GM12875 (cell line): ENCODE results near the gene TBXT.
"Not testable (repeated sequence)": the region's sequence is repeated elsewhere in the genome, so short reads cannot be mapped to it uniquely, and the experiment has no call there.

Experiments used
- H3K4me3 ChIP-seq: one replicate; pipeline ENCODE4 v1.5.1; 2011; ENCODE audit warnings: low read depth, low read length, control low read depth
- TF ChIP-seq, protein P1 (sequence below): IDR thresholded peaks from 2 replicates; pipeline ENCODE4 v1.5.1; 2011; ENCODE audit warnings: low read depth, mild to moderate bottlenecking, control low read depth, inconsistent platforms, low read length, moderate library complexity, borderline replicate concordance; ENCODE audit not compliant: insufficient read depth

TBXT gene

DNA sequence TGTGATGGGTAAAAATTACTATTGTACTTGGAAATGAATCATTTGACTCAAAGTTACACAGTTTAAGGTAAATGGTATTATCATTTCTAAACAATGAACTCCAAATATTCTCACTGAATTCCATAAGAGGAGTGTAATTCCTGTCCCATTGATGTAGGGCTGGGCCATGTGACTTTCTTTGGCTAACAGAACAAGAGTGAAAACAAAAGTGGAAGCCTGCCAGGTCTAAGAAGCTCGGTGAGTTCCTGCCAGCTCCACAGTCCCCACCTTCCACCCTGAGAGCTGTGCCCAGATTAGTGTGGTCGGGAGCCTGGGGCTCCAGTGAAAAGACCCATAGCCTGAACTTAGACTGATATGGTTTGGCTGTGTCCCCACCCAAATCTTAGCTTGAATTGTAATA is 24.6 kb downstream of the TBXT start:
- TF ChIP-seq, protein P1, sequence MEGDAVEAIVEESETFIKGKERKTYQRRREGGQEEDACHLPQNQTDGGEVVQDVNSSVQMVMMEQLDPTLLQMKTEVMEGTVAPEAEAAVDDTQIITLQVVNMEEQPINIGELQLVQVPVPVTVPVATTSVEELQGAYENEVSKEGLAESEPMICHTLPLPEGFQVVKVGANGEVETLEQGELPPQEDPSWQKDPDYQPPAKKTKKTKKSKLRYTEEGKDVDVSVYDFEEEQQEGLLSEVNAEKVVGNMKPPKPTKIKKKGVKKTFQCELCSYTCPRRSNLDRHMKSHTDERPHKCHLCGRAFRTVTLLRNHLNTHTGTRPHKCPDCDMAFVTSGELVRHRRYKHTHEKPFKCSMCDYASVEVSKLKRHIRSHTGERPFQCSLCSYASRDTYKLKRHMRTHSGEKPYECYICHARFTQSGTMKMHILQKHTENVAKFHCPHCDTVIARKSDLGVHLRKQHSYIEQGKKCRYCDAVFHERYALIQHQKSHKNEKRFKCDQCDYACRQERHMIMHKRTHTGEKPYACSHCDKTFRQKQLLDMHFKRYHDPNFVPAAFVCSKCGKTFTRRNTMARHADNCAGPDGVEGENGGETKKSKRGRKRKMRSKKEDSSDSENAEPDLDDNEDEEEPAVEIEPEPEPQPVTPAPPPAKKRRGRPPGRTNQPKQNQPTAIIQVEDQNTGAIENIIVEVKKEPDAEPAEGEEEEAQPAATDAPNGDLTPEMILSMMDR, result no peak
- H3K4me3 ChIP-seq, result no peak overlapping the region

DNA sequence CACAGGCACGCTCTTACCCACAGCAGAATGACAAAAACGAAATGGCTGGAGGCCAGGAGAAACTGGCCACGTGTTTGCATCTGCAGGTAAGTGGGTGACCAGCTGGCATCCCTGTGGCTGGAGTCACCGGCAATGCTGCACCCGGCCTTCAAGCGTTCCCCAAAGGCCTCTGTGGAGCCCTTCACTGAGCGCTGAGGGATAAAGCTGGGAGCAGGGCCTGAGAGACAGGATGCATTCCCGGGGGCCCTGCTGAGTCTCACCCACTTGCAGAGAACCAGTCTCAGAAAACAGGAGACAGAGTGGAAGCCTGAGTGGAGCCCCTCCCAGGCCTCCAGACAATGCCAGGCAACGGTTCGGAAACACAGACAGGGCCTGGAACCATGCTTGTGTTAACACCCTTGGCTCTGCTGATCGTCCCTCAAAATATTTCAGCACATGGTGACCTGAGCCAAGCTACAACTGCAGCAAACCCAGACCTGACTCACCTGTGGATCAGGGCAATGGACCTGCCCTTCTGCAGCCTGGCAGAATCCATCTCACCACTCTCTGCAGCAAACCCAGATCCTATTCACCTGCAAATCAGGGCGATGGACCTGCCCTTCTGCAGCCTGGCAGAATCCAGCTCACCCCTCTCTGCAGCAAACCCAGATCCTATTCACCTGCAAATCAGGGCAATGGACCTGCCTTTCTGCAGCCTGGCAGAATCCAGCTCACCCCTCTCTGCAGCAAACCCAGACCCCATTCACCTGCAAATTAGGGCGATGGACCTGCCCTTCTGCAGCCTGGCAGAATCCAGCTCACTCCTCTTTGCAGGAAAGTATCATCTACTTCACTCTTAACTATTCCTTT is 39.8 kb downstream of the TBXT start:
- no peak overlapping the region for H3K4me3 ChIP-seq
- TF ChIP-seq, protein P1, result no peak

DNA sequence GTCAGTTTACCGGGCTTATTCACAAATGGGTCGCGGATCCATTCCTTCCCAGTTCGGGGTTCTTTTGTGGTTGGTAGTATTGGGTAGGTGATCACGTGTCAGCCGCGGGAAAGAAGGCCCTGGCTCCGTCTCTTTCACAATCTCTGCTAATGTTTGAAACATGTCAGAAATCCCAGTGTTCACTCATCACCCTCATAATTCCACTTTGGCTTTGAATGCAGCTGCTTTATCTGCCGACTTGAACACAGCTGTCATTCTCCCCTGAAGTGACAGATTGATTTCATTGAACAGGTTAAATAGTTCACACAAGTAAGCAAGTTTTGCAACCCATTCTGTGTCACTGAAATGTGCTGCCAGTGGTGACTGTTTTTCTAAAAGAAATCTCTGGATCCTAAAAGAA is 44.5 kb downstream of the TBXT start:
- H3K4me3 ChIP-seq, result not testable (repeated sequence)

DNA sequence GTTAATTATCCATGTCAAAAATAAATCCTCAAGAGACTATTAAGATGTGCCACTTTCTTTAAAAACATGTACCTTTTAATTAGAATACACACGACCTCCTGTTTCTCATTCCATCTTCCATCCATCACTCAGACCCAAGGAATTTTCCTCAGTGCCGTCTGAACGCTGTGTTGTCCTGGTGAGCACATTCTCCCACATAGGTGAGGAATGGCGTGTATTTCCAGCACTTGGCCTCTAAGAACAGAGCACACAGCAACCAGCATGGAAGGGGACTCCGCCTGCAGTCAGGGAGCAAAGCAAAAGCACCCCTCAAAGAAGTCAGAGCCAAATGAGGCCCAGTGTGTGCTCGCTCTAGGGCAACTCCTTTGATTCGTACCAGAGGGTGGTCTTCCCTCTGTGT is 45.9 kb downstream of the TBXT start:
- TF ChIP-seq, protein P1, result no peak
- H3K4me3 ChIP-seq, result no peak overlapping the region

DNA sequence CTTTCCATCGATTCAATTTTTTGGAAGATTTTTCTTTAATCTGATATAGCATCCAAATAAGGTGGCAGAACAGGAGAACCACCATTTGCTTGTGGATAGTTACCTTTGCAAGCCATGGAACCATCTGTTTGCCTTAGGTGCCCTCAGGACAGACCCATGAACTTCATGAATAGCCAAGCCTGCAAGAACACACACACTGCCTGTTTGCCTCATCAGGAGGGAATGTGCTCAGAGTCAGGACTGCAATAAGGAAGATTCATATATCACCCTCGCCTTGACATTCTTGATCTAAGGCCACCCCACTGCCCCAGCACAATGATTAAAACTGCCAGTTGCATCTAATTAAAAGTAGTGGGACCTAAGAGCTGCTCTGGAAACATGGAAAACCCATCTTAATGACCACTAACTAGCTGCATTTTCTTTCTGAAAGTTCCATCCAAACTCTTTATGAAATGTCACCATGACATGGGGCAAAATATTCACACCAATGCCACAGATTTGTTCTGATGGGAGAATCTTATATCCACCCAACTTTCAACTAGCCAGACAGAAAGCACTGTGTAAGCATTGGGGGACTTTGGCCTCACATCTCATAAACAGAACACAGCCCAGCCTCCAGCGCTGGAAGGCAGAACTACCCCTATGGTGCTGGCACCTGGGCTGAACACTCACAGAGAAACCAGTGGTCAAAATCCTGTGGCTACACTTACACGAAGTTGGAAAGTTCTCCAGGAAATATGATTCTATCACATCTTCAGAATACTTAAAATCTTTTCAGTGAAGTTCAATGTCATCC is 48.3 kb downstream of the TBXT start:
- H3K4me3 ChIP-seq, result no peak overlapping the region
- TF ChIP-seq, protein P1, result no peak

DNA sequence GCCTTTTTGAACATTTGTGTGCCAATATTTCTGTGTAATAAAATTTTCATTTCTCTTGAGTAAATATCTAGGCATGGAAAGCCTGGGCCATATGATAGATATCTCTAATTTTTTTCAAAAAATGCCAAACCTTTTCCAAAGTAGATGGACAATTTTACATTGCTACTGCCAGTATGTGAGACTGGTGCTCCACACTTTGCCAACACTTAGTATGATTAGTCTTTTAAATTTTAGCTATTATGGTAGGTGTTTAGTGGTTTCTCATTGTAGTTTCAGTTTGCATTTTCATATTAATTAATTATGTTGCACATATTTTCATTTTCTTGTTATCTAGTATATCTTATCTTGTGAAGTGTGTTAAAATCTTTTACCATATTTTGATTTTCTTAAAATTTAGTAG is 52.0 kb downstream of the TBXT start:
- TF ChIP-seq, protein P1, result no peak
- no peak overlapping the region for H3K4me3 ChIP-seq

DNA sequence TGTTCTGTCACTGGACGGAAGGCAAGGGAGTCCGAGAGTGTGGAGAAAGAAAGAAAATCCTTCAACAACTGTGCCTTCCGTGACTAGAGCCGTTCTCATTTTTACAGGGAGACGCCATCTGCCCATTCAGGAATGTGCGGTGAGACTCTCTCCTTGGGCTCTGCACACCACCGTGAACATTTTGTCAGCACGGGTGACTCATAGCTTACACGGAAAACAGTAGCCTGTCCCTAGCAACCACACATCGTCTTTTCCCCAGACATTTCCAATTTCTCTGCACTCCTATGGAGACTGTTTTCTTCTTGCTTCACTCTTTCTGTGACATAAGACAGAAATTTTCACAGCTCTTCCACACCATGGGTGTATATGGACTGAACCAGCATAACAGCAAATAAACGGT is 55.1 kb downstream of the TBXT start:
- H3K4me3 ChIP-seq, result no peak overlapping the region
- TF ChIP-seq, protein P1, result no peak
